Activated naive CD4-positive, alpha-beta T cell treated with anti-CD3 and anti-CD28 coated beads, Interleukin-2, amount 10 ng/mL, durations not matched to agents 7 days and 5 days (primary cell): ENCODE data around the gene OGFR.

Experiments
- CTCF ChIA-PET: fragments of 350-600 bp; sonication (Branson Sonifier 250); formaldehyde crosslinking; loops from one replicate; lab custom pipeline; 2021; ENCODE audit warnings: antibody characterized with exemption; lab: Charles Lee
- DNase-seq: peaks from one replicate; pipeline ENCODE4 v3.0.0-alpha.2; 2020
- H3K27ac Mint-ChIP-seq: one replicate; pipeline ENCODE4 v1.8.0; 2021; ENCODE audit warnings: mild to moderate bottlenecking, moderate library complexity, mixed read lengths
- H3K27me3 Mint-ChIP-seq: one replicate; pipeline ENCODE4 v1.8.0; 2021; ENCODE audit warnings: mild to moderate bottlenecking, mixed read lengths
- H3K36me3 Mint-ChIP-seq: one replicate; pipeline ENCODE4 v1.8.0; 2021; ENCODE audit warnings: mixed read lengths
- H3K4me1 Mint-ChIP-seq: one replicate; pipeline ENCODE4 v1.8.0; 2021; ENCODE audit warnings: mixed read lengths
- H3K4me3 Mint-ChIP-seq: one replicate; pipeline ENCODE4 v1.8.0; 2021; ENCODE audit warnings: mild to moderate bottlenecking, moderate library complexity, mixed read lengths
- H3K9me3 Mint-ChIP-seq: one replicate; pipeline ENCODE4 v1.8.0; 2021; ENCODE audit warnings: mixed read lengths

OGFR gene

GRCh38 chr20:62772990-62773844 lies 31.4 kb upstream of the OGFR start:
- CTCF ChIA-PET, result interaction anchor here (0.7 kb wide), 1 partner anchor 110 kb away, joined by 3 read pairs; no protein-coding TSS in a partner anchor
- Mint-ChIP-seq H3K9me3 (peaks cover 5% of the 10 kb centered on the region), H3K4me1 (peaks cover 45% of the 10 kb centered on the region), H3K27ac (no peak overlapping the region), H3K27me3 (peaks cover 17% of the 10 kb centered on the region), H3K4me3 (no peak overlapping the region), H3K36me3 (peaks cover 5% of the 10 kb centered on the region)
- DNase-seq, result no peak

GRCh38 chr20:62773845-62774714 lies 30.6 kb upstream of the OGFR start:
- Mint-ChIP-seq H3K4me3 (no peak overlapping the region), H3K27me3 (peaks cover 16% of the 10 kb centered on the region), H3K4me1 (peaks cover 48% of the 10 kb centered on the region), H3K27ac (peak overlapping the region; percentile 62), H3K36me3 (peaks cover 5% of the 10 kb centered on the region), H3K9me3 (peaks cover 5% of the 10 kb centered on the region)
- no peak for DNase-seq
- CTCF ChIA-PET, result no interaction called here

GRCh38 chr20:62774762-62775161 lies 29.9 kb upstream of the OGFR start:
- H3K27ac Mint-ChIP-seq, result peak overlapping the region; percentile 21
- peaks cover 5% of the 10 kb centered on the region for H3K36me3 Mint-ChIP-seq
- peaks cover 48% of the 10 kb centered on the region for H3K4me1 Mint-ChIP-seq
- no peak overlapping the region for H3K4me3 Mint-ChIP-seq
- peaks cover 5% of the 10 kb centered on the region for H3K9me3 Mint-ChIP-seq
- CTCF ChIA-PET, result no interaction called here
- peaks cover 16% of the 10 kb centered on the region for H3K27me3 Mint-ChIP-seq
- DNase-seq, result no peak

GRCh38 chr20:62775206-62775605 lies 29.4 kb upstream of the OGFR start:
- Mint-ChIP-seq H3K9me3 (peaks cover 5% of the 10 kb centered on the region), H3K4me3 (no peak overlapping the region), H3K27ac (peak overlapping the region; percentile 86), H3K4me1 (peaks cover 48% of the 10 kb centered on the region), H3K36me3 (peaks cover 5% of the 10 kb centered on the region), H3K27me3 (peaks cover 16% of the 10 kb centered on the region)
- CTCF ChIA-PET, result no interaction called here
- DNase-seq, result no peak

GRCh38 chr20:62776035-62776691 lies 28.5 kb upstream of the OGFR start:
- H3K36me3 Mint-ChIP-seq, result peaks cover 5% of the 10 kb centered on the region
- H3K9me3 Mint-ChIP-seq, result peaks cover 5% of the 10 kb centered on the region
- peaks cover 16% of the 10 kb centered on the region for H3K27me3 Mint-ChIP-seq
- CTCF ChIA-PET, result no interaction called here
- DNase-seq, result no peak
- peaks cover 48% of the 10 kb centered on the region for H3K4me1 Mint-ChIP-seq
- H3K27ac Mint-ChIP-seq, result peak overlapping the region; percentile 91
- H3K4me3 Mint-ChIP-seq, result peak overlapping the region; percentile 58

- DNase-seq, result peak; percentile 84
- H3K9me3 Mint-ChIP-seq, result peaks cover 5% of the 10 kb centered on the region
- peaks cover 48% of the 10 kb centered on the region for H3K4me1 Mint-ChIP-seq
- H3K4me3 Mint-ChIP-seq, result peak overlapping the region; percentile 58
- CTCF ChIA-PET, result no interaction called here
- H3K27me3 Mint-ChIP-seq, result peaks cover 16% of the 10 kb centered on the region
- peak overlapping the region; percentile 91 for H3K27ac Mint-ChIP-seq
- peaks cover 5% of the 10 kb centered on the region for H3K36me3 Mint-ChIP-seq
Observed at GRCh38 chr20:62776692-62777527, 27.7 kb upstream of the OGFR start.

GRCh38 chr20:62777528-62777830 lies 27.2 kb upstream of the OGFR start:
- Mint-ChIP-seq H3K27me3 (peaks cover 14% of the 10 kb centered on the region), H3K36me3 (peaks cover 5% of the 10 kb centered on the region), H3K27ac (peak overlapping the region; percentile 91), H3K4me1 (peaks cover 48% of the 10 kb centered on the region), H3K9me3 (peaks cover 5% of the 10 kb centered on the region), H3K4me3 (no peak overlapping the region)
- no peak for DNase-seq
- CTCF ChIA-PET, result no interaction called here

- DNase-seq, result no peak
- Mint-ChIP-seq H3K4me3 (no peak overlapping the region), H3K9me3 (peaks cover 5% of the 10 kb centered on the region), H3K36me3 (peaks cover 5% of the 10 kb centered on the region), H3K4me1 (peaks cover 49% of the 10 kb centered on the region), H3K27ac (no peak overlapping the region), H3K27me3 (peaks cover 14% of the 10 kb centered on the region)
- CTCF ChIA-PET, result no interaction called here
Observed at GRCh38 chr20:62778058-62778457, 26.6 kb upstream of the OGFR start.

GRCh38 chr20:62778601-62779416 lies 25.8 kb upstream of the OGFR start:
- H3K4me1 Mint-ChIP-seq, result peaks cover 47% of the 10 kb centered on the region
- H3K4me3 Mint-ChIP-seq, result no peak overlapping the region
- peaks cover 5% of the 10 kb centered on the region for H3K9me3 Mint-ChIP-seq
- CTCF ChIA-PET, result interaction anchor here (1.0 kb wide), 1 partner anchor 13 kb away, joined by 5 read pairs; no protein-coding TSS in a partner anchor
- H3K27me3 Mint-ChIP-seq, result peaks cover 9% of the 10 kb centered on the region
- H3K36me3 Mint-ChIP-seq, result peaks cover 5% of the 10 kb centered on the region
- no peak for DNase-seq
- no peak overlapping the region for H3K27ac Mint-ChIP-seq

GRCh38 chr20:62779417-62779685 lies 25.3 kb upstream of the OGFR start:
- Mint-ChIP-seq H3K9me3 (peaks cover 5% of the 10 kb centered on the region), H3K36me3 (peaks cover 3% of the 10 kb centered on the region), H3K4me3 (no peak overlapping the region), H3K27ac (no peak overlapping the region), H3K4me1 (peaks cover 43% of the 10 kb centered on the region), H3K27me3 (peaks cover 9% of the 10 kb centered on the region)
- no peak for DNase-seq
- CTCF ChIA-PET, result interaction anchor here (1.0 kb wide), 1 partner anchor 12 kb away, joined by 5 read pairs; no protein-coding TSS in a partner anchor

- DNase-seq, result no peak
- peaks cover 3% of the 10 kb centered on the region for H3K36me3 Mint-ChIP-seq
- CTCF ChIA-PET, result interaction anchor here (1.1 kb wide), 1 partner anchor 12 kb away, joined by 3 read pairs; no protein-coding TSS in a partner anchor
- peaks cover 36% of the 10 kb centered on the region for H3K4me1 Mint-ChIP-seq
- peaks cover 5% of the 10 kb centered on the region for H3K9me3 Mint-ChIP-seq
- peaks cover 9% of the 10 kb centered on the region for H3K27me3 Mint-ChIP-seq
- H3K27ac Mint-ChIP-seq, result no peak overlapping the region
- H3K4me3 Mint-ChIP-seq, result no peak overlapping the region
Observed at GRCh38 chr20:62780204-62780603, 24.4 kb upstream of the OGFR start.

GRCh38 chr20:62780696-62781095 lies 23.9 kb upstream of the OGFR start:
- CTCF ChIA-PET, result interaction anchor here (0.7 to 1.1 kb wide), 2 partner anchors 11 to 12 kb away, joined by 3 read pairs; no protein-coding TSS in a partner anchor
- peaks cover 31% of the 10 kb centered on the region for H3K4me1 Mint-ChIP-seq
- H3K36me3 Mint-ChIP-seq, result peaks cover 3% of the 10 kb centered on the region

More at GRCh38 chr20:62780696-62781095, 23.9 kb upstream of the OGFR start:
- H3K9me3 Mint-ChIP-seq, result peaks cover 5% of the 10 kb centered on the region
- DNase-seq, result no peak
- no peak overlapping the region for H3K4me3 Mint-ChIP-seq
- H3K27ac Mint-ChIP-seq, result no peak overlapping the region
- peaks cover 9% of the 10 kb centered on the region for H3K27me3 Mint-ChIP-seq
